Mesothelial cell of epicardium (in vitro differentiated cells): ENCODE measurements around the gene CMTM2. TPM values are rescaled to one million over a fixed set of nuclear protein-coding genes. Genes with fewer than 3 reads are reported as not detected.
A peak's percentile ranks its signal among the peaks of the same experiment; 100 is the strongest.

Experiments used
- DNase-seq, 2 experiments: peaks; one replicate each; pipeline ENCODE4 v3.0.0; 2021; ENCODE audit warnings: low spot score in 2 of 2; ENCODE audit not compliant: unreplicated experiment in 2 of 2
- H3K27ac Mint-ChIP-seq: 2 replicates; pipeline ENCODE4 v1.8.0; 2021; ENCODE audit warnings: mixed read lengths
- H3K27me3 Mint-ChIP-seq: 2 replicates; pipeline ENCODE4 v1.8.0; 2021; ENCODE audit warnings: low read depth, mixed read lengths
- H3K36me3 Mint-ChIP-seq: 2 replicates; pipeline ENCODE4 v1.8.0; 2021; ENCODE audit warnings: mixed read lengths
- H3K4me1 Mint-ChIP-seq: 2 replicates; pipeline ENCODE4 v1.8.0; 2021; ENCODE audit warnings: mixed read lengths
- H3K4me3 Mint-ChIP-seq: 2 replicates; pipeline ENCODE4 v1.8.0; 2021; ENCODE audit warnings: mild to moderate bottlenecking, moderate library complexity, mixed read lengths
- H3K9me3 Mint-ChIP-seq: 2 replicates; pipeline ENCODE4 v1.8.0; 2021; ENCODE audit warnings: mixed read lengths
- total RNA-seq: library from RNA; stranded (reverse); gene quantifications from 3 replicates; pipeline ENCODE4 v1.2.1, GENCODE V29; 2021
- TF ChIP-seq, protein P1 (sequence below): fragments of 200-600 bp; sonication (generic); IDR thresholded peaks from one replicate; pipeline ENCODE4 v1.5.0; 2021; ENCODE audit warnings: antibody characterized with exemption; ENCODE audit not compliant: unreplicated experiment

Gene CMTM2
- total RNA-seq, 1 donor from 2014 or later, result 0.51 TPM

GRCh38 chr16:66551348-66551759, 27.9 kb upstream of the CMTM2 start:
- peak overlapping the region; percentile 78 for H3K4me3 Mint-ChIP-seq
- H3K27ac Mint-ChIP-seq, result peak overlapping the region; percentile 91
- H3K4me1 Mint-ChIP-seq, result peaks cover 58% of the 10 kb centered on the region
- peaks cover 1% of the 10 kb centered on the region for H3K27me3 Mint-ChIP-seq
- TF ChIP-seq, protein P1, sequence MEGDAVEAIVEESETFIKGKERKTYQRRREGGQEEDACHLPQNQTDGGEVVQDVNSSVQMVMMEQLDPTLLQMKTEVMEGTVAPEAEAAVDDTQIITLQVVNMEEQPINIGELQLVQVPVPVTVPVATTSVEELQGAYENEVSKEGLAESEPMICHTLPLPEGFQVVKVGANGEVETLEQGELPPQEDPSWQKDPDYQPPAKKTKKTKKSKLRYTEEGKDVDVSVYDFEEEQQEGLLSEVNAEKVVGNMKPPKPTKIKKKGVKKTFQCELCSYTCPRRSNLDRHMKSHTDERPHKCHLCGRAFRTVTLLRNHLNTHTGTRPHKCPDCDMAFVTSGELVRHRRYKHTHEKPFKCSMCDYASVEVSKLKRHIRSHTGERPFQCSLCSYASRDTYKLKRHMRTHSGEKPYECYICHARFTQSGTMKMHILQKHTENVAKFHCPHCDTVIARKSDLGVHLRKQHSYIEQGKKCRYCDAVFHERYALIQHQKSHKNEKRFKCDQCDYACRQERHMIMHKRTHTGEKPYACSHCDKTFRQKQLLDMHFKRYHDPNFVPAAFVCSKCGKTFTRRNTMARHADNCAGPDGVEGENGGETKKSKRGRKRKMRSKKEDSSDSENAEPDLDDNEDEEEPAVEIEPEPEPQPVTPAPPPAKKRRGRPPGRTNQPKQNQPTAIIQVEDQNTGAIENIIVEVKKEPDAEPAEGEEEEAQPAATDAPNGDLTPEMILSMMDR, result no peak
- no peaks in the 10 kb centered on the region for H3K9me3 Mint-ChIP-seq
- H3K36me3 Mint-ChIP-seq, result peaks cover 9% of the 10 kb centered on the region
- DNase-seq, result no peak

GRCh38 chr16:66551788-66552285, 27.4 kb upstream of the CMTM2 start:
- H3K27me3 Mint-ChIP-seq, result peaks cover 1% of the 10 kb centered on the region
- DNase-seq, result no peak
- TF ChIP-seq, protein P1, result no peak
- peak overlapping the region; percentile 78 for H3K4me3 Mint-ChIP-seq
- H3K36me3 Mint-ChIP-seq, result peaks cover 6% of the 10 kb centered on the region
- H3K9me3 Mint-ChIP-seq, result no peaks in the 10 kb centered on the region
- peaks cover 58% of the 10 kb centered on the region for H3K4me1 Mint-ChIP-seq
- peak overlapping the region; percentile 91 for H3K27ac Mint-ChIP-seq

- peak; percentile 77 to 93 for DNase-seq
- H3K4me1 Mint-ChIP-seq, result peaks cover 58% of the 10 kb centered on the region
- peak within 1 kb of the TSS; percentile 91 for H3K27ac Mint-ChIP-seq
- H3K9me3 Mint-ChIP-seq, result no peaks in the 10 kb centered on the region
- peaks cover 1% of the 10 kb centered on the region for H3K27me3 Mint-ChIP-seq
- H3K36me3 Mint-ChIP-seq, result peaks cover 6% of the 10 kb centered on the region
- TF ChIP-seq, protein P1, result no peak
- H3K4me3 Mint-ChIP-seq, result peak within 1 kb of the TSS; percentile 78
These were observed 26.7 kb upstream of the CMTM2 start, which contains the start of gene CKLF for GRCh38 chr16:66552286-66553177. TSS of gene CKLF (plus strand) at chr16:66552576. CDS start at chr16:66552716, 140 bp downstream.

DNA sequence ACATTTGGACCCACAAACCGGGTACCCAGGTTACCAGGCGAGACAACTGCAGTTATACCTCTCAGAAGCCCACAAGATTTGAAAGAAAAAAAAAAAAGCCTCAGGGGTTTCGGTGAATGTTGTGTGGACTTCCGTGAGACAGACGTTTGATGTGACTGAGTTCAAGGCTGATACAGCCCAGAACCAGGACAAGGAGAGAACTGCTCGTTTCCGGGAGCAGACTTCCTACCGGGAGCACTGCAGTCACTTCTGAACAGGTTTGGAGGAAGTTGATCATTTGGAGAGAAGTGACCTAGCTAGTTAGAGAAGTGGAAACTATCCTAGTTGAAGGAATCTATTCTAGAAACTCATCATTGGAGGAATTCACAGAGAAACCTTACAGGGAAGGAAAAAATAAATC, 26.0 kb upstream of the CMTM2 start:
- no peak overlapping the region for H3K27ac Mint-ChIP-seq
- H3K4me1 Mint-ChIP-seq, result peaks cover 55% of the 10 kb centered on the region
- H3K4me3 Mint-ChIP-seq, result peak overlapping the region; percentile 78
- peaks cover 1% of the 10 kb centered on the region for H3K27me3 Mint-ChIP-seq
- no peak for DNase-seq
- TF ChIP-seq, protein P1, result no peak
- peaks cover 4% of the 10 kb centered on the region for H3K36me3 Mint-ChIP-seq
- no peaks in the 10 kb centered on the region for H3K9me3 Mint-ChIP-seq

DNA sequence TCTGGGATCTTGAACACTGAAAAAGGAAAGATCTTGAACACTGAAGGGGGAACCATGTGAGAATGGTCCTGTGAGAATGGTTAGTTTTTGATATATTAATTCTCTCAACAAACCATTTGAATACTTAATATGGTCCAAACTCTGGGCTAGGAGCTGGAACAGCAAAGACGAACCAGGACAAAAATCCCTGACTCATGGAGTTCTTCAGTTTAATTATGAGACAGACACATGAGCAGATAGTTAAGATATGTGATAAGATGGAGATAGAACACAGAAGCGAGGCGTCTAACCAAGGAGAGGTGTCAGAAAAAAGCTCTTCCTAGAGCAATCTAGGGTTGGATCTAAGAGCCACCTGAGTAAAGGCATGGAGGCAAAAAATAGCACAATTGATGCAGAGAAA, 25.2 kb upstream of the CMTM2 start:
- TF ChIP-seq, protein P1, result no peak
- DNase-seq, result no peak
- Mint-ChIP-seq H3K4me1 (peaks cover 47% of the 10 kb centered on the region), H3K27me3 (peaks cover 1% of the 10 kb centered on the region), H3K27ac (no peak overlapping the region), H3K9me3 (no peaks in the 10 kb centered on the region), H3K4me3 (no peak overlapping the region), H3K36me3 (peaks cover 6% of the 10 kb centered on the region)
